ENCODE data around the gene HCN4.

DNA sequence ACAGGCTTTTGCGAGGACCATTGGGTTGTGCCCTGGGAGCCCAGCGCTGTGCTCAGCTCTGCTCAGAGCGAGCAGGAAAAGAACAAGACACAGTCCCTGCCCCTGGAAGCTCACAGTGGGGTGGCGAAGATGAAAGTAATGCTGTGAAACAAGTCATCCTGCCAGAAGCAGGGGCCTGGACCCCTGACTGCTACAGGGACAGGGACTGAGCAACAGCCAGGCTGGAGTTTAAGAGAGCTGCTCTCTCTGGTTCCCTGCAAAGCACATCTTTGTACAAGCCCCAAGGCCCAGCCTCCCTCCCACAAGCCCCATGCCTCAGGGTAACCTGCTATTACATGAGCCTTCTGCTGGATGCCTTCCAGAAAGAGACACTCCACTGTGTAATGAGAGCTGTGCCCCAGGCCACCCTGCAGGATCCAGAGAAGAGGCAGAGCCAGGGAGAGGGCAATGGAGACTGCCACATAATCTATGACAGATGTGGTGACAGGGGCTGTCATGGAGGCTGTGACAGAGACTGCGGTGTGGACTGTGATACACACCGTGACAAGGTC, 7.1 kb upstream of the HCN4 start:
- TF ChIP-seq POLR2A (IDR thresholded peaks at IDR 0.05), result no peak
- TF ChIP-seq, protein P1, sequence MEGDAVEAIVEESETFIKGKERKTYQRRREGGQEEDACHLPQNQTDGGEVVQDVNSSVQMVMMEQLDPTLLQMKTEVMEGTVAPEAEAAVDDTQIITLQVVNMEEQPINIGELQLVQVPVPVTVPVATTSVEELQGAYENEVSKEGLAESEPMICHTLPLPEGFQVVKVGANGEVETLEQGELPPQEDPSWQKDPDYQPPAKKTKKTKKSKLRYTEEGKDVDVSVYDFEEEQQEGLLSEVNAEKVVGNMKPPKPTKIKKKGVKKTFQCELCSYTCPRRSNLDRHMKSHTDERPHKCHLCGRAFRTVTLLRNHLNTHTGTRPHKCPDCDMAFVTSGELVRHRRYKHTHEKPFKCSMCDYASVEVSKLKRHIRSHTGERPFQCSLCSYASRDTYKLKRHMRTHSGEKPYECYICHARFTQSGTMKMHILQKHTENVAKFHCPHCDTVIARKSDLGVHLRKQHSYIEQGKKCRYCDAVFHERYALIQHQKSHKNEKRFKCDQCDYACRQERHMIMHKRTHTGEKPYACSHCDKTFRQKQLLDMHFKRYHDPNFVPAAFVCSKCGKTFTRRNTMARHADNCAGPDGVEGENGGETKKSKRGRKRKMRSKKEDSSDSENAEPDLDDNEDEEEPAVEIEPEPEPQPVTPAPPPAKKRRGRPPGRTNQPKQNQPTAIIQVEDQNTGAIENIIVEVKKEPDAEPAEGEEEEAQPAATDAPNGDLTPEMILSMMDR (IDR thresholded peaks at IDR 0.05), result no peak
